KBM-7 (cell line): Measurements from ENCODE around the gene ATF7IP2.
"Not testable (repeated sequence)": the region's sequence is repeated elsewhere in the genome, so short reads cannot be mapped to it uniquely, and the experiment has no call there.

Experiments
- DNase-seq: peaks from one replicate; pipeline ENCODE4 v3.0.0-alpha.2; 2015
- in situ Hi-C: fragments of 300-500 bp; cut with MboI; formaldehyde crosslinking; loops from 2 replicates; pipeline ENCODE4 v1.14.3; 2020; ENCODE audit warnings: low sequenced_read_pairs, low pct_unique_long_range_greater_than_20kb, mixed read lengths

The ATF7IP2 gene

DNA sequence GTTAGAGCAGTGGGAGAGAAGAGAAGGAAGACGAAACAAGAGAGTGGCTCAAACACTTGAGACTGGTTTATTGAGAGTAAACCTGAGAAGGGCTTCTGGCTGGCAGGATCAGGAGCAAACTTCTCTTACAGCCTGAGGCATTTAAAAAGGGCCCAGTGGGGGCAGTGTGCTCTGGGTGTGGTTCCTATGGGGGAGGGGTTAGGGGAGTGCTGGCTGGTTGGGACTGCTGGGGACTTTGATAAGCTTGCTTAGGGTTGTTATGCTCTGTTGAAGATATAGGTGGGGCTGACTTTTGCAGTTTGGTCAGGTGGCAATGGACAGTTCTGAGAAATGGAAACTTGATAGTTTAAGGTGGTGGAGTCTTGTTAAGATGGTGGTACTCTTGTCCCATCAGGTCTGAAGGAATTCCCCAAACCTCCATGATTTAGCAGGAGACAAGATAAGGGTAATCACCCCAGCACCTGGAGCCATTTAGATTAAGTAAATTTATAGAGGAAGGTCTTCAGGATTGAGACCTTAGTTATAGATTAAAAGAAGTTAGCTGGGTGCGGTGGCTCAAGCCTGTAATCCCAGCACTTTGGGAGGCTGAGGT lies 115.3 kb downstream of the ATF7IP2 start:
- peak; percentile 26 for DNase-seq
- in situ Hi-C loops = no loop called here

DNA sequence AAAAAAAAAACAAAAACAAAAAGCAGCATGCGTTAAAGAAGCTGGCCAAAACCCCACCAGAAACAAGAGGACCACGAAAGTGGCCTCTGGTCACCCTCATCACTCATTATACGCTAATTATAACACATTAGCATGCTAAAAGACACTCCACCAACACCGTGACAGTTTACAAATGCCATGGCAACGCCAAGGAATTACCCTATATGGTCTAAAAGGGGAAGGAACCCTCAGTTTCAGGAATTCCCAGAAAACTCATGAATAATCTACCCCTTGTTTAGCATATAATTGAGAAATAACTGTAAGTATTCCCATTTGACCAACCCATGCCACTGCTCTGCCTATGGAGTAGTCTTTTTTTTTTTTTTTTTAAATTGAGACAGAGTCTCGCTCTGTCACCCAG lies 116.9 kb downstream of the ATF7IP2 start:
- DNase-seq = no peak
- in situ Hi-C loops = no loop called here

DNA sequence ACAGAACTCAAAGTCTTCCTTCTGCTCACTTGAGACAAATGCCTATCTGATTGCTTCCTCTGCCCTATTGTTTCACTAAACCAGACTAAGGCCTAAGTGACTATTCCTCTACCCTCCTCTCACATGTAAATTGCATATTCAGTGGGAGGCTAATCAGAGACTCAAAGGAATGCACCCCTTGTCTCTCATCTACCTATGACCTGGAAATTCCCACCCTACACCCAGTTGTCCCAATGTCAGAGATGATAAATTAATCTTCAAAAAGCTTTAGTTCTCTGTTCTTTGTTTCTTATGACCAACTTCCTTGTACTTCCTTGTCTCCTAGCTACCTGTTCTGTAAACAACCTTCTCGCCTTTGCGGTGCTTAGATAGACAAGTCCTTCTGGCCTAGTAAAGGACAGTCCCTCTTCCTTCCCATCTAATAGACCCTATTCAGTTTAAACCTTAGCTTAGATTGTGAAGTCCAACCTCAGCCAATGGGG lies 118.6 kb downstream of the ATF7IP2 start:
- in situ Hi-C loops = no loop called here
- no peak for DNase-seq

DNA sequence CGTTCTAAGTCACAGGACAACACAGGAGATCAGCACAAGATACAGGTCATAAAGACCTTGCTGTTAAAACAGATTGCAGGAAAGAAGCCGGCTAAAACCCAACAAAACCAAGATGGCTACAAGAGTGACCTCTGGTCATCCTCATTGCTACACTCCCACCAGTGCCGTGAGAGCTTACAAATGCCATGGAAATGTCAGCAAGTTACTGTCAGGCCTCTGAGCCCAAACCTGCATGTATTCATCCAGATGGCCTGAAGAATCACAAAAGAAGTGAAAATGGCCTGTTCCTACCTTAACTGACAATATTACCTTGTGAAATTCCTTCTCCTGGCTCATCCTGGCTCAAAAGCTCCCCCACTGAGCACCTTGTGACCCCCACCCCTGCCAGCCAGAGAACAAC lies 119.4 kb downstream of the ATF7IP2 start:
- DNase-seq, in situ Hi-C loops: not testable (repeated sequence)

DNA sequence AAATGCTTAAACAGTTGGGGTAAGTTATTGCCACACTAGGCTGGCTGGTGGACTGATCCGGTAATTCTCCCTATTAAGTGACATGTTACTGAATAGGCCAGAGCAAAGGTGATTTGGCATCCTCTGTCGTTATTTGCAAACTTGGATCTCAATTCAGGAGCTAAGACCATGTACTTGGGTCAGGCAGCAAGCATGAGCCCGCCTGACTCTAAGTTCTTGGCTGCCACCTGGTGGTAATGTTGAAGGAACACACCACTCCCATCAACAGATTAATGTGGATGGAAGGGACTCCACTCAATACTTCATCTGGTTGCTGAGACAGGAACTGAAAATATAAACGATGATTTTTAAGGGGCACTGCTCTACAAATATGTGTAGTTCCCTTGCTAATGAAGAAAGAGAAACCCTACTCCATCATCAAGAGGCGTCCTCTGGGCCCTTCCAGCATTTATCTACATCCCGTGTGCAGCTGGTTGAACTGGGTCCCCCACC lies 123.7 kb downstream of the ATF7IP2 start:
- in situ Hi-C loops = no loop called here
- peak; percentile 77 for DNase-seq

DNA sequence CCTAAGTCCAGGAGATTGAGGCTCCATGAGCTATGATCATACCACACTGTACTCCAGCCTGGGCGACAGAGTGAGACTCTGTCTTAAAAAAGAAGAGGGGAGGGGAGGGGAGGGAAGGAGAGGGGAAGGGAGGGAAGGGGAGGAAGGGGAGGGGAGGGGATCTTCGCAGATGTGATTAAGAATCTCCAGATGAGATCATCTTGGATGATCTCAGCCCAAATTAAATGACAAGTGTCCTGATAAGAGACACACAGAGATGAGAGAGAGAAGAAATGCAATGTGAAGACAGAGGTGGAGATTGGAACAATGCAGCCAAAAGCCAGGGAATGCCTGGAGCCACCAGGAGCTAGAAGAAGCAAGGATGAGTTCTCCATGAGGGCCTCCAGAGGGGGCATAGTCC lies 124.4 kb downstream of the ATF7IP2 start:
- in situ Hi-C loops = no loop called here
- DNase-seq = no peak

DNA sequence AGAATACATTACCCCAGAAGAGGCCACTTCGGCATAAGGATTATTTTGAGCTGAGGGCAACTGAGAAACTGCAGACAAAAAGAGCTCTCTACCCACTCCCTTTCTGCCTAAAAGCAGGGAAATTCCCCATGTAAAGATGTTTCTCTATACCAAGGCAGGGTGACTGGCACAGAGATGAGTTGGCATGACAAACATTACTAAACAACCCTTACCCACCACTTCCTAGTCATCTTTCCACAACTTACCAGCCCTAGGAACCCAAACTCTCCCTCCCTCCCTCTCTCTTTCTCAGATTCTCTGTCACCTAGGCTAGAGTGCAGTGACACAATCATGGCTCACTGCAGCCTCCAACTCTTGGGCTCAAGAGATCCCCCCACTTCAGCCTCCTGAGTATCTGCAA lies 126.0 kb downstream of the ATF7IP2 start:
- no peak for DNase-seq
- in situ Hi-C loops = no loop called here

DNA sequence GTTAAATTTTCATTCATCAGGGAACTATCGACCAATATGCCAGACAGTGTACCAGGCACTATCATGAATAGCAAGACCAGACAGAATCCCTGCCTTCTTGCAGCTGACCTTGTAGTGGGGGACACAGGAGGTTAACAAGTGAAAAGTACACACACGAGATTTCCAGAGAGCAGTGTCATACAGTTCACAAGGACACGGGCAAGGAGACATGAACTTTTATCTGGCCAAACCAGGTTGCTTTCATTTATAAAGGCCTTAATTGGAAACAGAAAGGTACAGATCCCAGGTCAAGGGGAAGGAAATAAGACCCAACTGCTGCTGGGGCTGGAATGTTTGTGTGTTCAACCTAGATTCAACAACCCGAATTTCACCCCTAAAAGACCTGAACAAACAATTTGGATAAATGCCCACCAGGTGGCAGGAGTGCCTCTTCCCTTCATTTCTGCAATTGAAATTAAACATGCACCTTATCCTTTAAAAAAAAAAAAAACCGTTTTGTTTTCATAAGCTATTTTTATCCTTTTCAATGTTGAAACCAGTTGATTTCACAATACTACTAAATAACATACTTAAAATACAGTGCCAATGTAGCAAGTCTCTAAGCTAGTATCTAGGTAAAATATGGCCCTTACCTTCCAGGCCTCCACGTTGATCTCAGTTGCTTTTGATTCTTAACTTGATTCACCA lies 128.7 kb downstream of the ATF7IP2 start:
- in situ Hi-C loops = no loop called here
- peak; percentile 82 for DNase-seq

DNA sequence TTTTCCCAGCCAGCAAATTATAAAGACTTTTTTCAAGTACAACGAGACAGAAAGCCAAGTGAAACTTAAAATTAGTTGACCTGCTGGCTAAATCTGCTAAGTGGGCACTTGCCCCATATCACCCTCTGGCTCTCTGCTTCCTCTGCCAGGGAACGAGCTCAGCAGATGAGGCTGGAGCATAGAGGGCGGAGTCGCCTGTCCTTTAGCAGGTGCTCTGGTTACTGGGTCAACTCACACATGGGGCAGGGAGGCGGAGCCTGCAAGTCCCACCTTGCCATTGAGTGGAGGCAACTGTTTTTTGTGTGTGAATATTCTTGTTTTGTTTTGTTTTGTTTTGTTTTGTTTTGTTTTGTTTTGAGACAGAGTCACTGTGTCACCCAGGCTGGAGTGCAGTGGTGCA lies 132.0 kb downstream of the ATF7IP2 start:
- DNase-seq = no peak
- in situ Hi-C loops = no loop called here

DNA sequence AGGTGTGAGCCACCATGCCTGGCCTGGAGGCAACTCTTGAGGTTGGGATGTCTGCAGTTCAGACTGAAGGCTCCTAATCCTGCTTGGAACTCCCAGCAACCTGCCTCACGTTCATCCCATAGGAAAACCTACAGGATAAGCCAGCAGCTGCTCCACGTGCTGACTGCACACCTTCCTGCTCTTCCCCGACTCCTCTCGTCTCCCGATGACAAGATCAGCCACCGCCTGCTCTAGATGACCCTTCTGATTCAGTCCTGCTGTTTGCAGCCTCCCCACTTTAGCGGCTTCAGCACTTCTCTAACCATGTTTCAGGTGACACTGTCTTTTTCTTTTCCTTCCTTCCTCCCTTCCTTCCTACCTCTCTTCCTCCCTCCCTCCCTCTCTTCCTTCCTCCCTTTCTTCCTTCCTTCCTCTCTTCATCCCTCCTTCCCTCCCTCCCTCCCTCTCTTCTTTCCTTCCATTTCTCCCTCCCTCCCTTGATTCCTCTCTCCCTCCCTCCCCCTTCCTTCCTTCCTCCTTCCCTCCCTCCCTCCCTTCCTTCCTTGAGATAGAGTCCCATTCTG lies 132.7 kb downstream of the ATF7IP2 start:
- DNase-seq = no peak

DNA sequence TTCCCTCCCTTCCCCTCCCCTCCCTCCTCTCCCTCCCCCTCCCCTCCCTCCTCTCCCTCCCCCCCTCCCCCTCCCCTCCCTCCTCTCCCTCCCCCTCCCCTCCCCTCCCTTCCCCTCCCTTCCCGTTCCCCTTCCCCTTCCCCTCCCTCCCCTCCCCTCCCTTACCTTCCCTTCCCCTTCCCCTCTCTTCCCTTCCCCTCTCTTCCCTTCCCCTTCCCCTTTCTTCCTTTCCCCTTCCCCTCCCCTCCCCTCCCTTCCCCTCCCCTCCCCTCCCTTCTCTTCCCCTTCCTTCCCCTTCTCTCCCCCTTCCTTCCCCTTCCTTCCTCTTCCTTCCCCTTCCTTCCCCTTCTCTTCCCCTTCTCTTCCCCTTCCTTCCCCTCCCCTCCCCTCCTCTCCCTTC lies 133.4 kb downstream of the ATF7IP2 start:
- no peak for DNase-seq
- in situ Hi-C loops = no loop called here

More for the DNA sequence above, 132.7 kb downstream of the ATF7IP2 start:
- in situ Hi-C loops = no loop called here

DNA sequence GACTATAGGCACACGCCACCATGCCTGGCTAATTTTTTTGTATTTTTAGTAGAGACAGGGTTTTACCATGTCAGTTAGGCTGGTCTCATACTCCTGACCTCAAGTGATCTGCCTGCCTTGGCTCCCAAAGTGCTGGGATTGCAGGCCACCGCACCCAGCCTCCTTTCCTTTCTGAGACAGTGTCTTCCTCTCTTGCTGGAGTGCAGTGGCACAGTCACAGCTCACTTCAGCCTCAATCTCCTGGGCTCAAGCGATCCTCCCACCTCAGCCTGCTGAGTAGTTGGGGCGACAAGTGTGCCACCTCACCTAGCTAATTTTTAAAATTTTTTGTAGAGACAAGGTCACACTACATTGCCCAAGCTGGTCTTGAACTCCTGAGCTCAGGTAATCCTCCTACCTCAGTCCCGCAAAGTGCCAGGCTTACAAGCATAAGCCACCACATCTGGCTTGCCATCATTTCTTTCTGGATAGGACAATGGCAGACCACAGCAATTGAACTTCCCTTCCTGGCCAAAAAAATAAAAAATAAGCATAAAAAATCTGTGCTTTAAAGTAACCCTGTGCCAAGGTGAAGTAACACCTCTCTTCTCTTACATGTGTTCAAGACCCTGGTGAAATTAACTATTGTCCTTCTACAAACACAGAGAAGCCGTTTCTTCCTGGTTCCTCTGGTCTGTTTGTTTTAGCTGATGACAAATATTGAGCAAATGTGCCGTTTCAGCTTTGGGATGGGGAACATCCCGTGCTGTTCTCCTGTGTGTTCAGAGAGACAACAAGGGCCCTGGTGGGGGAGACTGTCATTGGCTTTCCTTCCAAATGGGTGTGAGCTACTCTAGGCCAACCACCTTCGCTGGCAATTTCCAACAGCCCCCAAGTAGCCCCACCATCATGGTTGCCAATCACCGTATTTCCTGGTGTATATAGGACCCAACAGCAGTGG lies 134.3 kb downstream of the ATF7IP2 start:
- in situ Hi-C loops = loop anchor here (10.0 kb wide), 1 partner anchor 215 kb away; no protein-coding TSS in a partner anchor
- DNase-seq = no peak

DNA sequence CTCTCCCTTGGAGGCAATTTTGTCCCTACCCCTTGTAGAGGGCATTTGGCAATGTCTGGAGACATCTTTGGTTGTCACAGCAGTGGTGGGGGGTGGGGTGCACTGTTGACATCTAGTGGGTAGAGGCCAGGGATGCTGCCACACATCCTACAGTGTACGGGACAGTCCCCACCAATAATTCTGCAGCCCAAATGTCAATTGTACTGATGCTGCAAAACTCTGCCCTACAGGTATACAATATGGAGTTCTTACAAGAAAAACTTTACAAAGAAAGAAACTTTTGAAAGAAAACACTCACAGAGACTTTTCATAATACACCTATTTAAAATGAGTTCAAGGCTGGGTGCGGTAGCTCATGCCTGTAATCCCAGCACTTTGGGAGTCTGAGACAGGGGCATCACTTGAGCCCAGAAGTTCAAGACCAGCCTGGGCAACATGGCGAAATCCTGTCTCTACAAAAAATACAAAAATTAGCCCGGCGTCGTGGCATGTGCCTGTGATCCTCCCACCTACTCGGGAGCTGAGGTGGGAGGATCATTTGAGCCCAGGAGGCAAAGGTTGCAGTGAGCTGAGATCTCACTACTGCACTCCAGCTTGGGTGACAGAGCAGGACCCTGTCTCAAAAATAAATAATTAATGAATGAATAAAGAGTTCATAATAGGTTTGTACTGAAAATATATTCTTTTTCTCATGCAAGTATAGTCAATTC lies 135.2 kb downstream of the ATF7IP2 start:
- no peak for DNase-seq
- in situ Hi-C loops = loop anchor here (10.0 kb wide), 1 partner anchor 214 kb away; no protein-coding TSS in a partner anchor

DNA sequence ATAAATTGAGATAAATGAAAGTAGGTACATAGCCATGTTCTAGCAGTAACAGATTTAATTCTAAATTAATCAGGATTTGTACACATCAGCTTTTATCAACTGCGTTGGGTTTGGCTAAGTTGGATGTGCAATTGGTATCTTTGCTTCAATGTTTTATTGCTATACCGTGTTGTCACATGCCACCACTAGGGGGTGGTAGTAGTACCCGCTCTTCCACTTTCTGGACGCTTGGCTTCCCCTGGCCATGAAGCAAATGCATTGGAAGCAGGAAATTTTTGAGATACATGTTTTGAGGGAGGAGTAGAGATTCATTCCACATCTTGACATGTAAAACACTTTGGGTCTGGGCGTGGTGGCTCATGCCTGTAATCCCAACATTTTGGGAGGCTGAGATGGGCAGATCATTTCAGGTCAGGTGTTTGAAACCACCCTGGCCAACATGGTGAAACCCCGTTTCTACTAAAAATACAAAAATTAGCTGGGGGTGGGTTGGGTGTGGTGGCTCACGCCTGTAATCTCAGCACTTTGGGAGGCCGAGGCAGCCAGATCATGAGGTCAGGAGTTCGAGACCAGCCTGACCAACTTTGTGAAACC lies 135.9 kb downstream of the ATF7IP2 start:
- in situ Hi-C loops = loop anchor here (10.0 kb wide), 1 partner anchor 213 kb away; no protein-coding TSS in a partner anchor

DNA sequence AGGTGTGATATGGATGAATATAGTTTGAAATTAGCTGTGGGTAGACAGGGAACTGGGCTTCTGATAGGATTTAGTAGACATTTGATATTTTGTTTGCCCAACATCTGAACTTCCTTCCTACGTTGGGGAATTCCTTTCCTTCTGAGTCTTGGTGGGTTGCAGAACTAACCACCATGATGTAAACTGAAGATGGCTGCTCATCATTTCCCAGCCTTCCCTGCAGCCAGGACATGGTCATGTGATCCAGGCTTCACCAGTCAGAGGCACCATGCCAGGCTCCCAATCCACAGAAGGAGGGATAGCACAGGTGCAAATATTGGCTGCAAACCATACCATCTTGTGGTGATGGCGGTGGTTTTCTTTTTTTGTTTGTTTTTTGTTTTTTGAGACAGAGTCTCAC lies 137.1 kb downstream of the ATF7IP2 start:
- no peak for DNase-seq
- in situ Hi-C loops = loop anchor here (10.0 kb wide), 1 partner anchor 212 kb away; no protein-coding TSS in a partner anchor

More for the DNA sequence above, 135.9 kb downstream of the ATF7IP2 start:
- DNase-seq = peak; percentile 78

DNA sequence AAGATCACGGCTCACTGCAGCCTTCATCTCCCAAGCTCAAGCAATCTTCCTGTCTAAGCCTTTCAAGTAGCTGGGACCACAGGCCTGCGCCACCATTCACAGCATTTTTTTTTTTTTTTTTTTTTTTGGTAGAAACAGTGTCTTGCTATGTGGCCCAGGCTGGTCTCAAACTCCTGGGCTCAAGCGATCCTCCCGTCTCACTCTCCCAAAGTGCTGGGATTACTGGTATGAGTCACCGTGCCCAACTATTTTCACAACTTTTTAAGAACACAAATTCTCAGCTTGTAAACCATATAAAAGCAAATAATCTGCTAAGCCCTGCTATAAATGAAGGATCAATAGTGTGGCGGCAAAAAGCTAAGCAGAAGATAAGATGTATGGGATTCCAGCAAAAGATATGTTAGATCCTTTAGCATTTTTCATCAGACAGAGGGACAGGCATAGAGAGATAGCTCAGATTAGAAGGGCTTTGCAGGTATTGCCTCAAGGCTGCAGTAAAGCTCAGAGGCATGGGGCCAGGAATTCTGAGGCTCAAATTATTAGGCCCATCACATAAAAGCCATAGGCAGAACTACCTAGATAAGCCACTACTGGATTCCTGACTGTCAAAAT lies 139.5 kb downstream of the ATF7IP2 start:
- no peak for DNase-seq
- in situ Hi-C loops = loop anchor here (10.0 to 25.0 kb wide), 2 partner anchors 209 to 412 kb away; partner anchors contain the start of genes CLEC16A and DEXI

DNA sequence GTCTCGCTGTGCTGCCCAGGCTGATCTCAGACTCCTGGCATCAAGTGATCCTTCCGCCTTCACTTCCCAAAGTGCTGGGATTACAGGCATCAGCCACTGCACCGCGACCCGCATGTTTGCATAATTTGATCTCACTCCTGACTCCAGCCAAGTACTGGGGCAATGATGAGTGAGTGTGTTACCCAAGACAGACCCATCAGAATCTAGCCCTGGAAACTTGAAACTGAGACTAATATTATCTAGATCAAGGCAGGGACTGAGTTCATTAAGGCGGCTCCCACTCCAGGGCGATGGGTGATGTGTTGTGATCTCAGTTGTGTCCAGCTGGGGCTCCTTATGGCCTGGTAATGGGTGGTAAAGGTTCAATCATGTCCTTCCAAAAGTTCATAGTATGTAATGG lies 141.1 kb downstream of the ATF7IP2 start:
- in situ Hi-C loops = loop anchor here (10.0 to 25.0 kb wide), 2 partner anchors 208 to 410 kb away; partner anchors contain the start of genes CLEC16A and DEXI

More for the DNA sequence above, 141.1 kb downstream of the ATF7IP2 start:
- DNase-seq = no peak
